ENCODE results near the gene ALPK3.

GRCh38 chr15:84911879-84912660 lies 94.9 kb downstream of the ALPK3 start:
- TF ChIP-seq CTCF (IDR thresholded peaks at IDR 0.05), result no peak
- no peak for TF ChIP-seq POLR2A (IDR thresholded peaks at IDR 0.05)

Measured in Peyer's patch (tissue), 4 donors.